ENCODE data around the gene PLET1.
"Not testable (repeated sequence)": the region's sequence is repeated elsewhere in the genome, so short reads cannot be mapped to it uniquely, and the experiment has no call there.

Gene PLET1

DNA sequence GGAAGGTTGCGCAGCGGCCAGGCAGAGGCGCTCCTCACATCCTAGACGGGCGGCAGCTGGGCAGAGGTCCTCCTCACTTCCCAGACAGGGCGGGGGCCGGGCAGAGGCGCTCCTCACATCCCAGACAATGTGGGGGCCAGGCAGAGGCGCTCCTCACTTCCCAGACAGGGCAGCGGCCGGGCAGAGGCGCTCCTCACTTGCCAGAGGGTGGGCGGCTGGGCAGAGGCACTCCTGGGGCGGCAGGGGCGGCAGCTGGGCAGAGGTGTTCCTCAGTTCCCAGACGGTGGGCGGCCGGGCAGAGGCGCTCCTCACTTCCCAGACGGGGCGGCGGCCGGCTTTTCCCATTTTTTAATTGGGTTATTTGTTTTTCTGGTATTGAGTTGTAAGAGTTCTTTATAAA, 54.6 kb downstream of the PLET1 start:
- DNase-seq, result no peak

DNA sequence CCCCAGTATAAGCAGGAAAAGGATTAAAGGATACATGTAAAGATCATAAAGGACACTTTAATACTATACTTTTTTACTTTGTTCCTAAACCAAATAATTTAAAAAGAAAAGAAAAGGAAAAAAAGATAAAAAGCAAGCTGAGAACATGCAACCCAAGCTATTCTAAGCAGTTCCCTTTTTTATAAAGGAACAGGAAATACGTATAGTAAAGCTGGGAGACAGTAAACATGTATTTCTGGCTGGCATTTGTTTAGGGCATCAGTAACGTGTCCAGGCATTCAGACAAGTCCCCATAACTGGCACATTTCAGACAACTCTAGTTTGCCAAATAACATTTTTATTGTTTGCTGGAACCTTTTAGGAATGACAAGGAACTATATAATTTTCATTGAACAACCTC, 60.4 kb downstream of the PLET1 start:
- peak; percentile 46 to 58 for DNase-seq

DNA sequence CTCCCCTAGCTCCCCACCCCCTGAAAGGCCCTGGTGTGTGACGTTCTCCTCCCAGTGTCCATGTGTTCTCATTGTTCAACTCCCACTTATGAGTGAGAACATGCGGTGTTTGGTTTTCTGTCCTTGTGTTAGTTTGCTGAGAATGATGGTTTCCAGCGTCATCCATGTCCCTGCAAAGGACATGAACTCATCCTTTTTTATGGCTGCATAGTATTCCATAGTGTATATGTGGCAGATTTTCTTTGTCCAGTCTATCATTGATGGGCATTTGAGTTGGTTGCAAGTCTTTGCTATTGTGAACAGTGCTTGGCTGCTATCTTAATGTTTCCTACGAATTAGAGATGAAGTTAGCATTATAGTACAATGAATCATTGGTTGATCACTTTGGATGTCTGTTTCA, 61.6 kb downstream of the PLET1 start:
- DNase-seq, result not testable (repeated sequence)

Data from AML-193 (cell line).